ENCODE results near the gene RHOV.

DNA sequence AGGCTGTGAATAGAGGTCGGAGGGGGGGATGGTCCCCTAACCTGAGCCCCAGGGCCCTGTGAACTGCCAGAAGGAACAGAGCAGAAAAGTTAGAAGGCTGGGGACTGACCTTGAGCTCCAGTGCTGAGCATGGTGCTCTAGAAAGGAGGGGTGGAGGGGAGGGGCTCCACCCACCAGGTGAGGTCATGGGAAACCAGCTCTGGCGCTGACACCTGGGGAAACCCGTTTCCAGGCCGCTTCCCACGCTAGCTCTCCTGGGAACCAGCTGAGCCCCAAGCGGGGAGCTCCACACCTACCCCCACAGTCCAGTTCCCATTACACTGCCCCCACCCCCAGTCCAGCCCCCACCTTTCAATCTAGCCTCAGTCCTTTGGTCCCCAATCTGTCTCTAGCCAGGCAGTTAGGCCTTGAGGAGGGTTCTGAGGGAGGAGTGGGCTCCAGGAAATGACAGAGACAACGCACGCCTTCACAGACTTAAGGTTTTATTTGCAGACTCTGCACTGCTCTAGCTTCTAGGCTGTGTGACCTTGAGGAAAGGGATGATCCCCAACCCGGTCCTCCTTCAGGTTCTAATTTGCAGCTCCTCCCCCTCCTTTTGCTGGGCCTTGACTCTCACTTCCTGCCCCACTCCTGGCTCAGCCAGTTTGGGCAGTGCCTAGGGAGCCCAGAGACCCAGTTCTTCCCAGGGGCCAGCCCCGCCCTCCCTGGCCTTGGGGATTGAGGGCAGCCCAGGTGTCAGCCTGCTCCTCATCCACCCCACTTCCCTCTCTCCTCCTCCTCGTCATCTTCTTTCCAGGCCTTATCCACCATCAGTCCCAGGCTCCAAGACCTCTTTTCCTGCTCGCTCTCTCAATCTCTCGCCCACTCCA is 2.1 kb downstream of the RHOV start:
- TF ChIP-seq EZH2phosphoT487 (IDR thresholded peaks at IDR 0.05; ENCODE audit: borderline replicate concordance, low read length): no peak
- TF ChIP-seq, protein P1, sequence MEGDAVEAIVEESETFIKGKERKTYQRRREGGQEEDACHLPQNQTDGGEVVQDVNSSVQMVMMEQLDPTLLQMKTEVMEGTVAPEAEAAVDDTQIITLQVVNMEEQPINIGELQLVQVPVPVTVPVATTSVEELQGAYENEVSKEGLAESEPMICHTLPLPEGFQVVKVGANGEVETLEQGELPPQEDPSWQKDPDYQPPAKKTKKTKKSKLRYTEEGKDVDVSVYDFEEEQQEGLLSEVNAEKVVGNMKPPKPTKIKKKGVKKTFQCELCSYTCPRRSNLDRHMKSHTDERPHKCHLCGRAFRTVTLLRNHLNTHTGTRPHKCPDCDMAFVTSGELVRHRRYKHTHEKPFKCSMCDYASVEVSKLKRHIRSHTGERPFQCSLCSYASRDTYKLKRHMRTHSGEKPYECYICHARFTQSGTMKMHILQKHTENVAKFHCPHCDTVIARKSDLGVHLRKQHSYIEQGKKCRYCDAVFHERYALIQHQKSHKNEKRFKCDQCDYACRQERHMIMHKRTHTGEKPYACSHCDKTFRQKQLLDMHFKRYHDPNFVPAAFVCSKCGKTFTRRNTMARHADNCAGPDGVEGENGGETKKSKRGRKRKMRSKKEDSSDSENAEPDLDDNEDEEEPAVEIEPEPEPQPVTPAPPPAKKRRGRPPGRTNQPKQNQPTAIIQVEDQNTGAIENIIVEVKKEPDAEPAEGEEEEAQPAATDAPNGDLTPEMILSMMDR (IDR thresholded peaks at IDR 0.05; ENCODE audit: low read depth, low read length, poor library complexity, severe bottlenecking): no peak
